ENCODE results near the gene IL1RAP. TPM values are rescaled to one million over a fixed set of nuclear protein-coding genes. Genes with fewer than 3 reads are reported as not detected.

Gene IL1RAP
- total and polyA plus RNA-seq, 2 donors (not counting 3 experiments of a cell fraction or from before 2014, with no cell fraction given): 4.3 to 9.2 TPM

DNA sequence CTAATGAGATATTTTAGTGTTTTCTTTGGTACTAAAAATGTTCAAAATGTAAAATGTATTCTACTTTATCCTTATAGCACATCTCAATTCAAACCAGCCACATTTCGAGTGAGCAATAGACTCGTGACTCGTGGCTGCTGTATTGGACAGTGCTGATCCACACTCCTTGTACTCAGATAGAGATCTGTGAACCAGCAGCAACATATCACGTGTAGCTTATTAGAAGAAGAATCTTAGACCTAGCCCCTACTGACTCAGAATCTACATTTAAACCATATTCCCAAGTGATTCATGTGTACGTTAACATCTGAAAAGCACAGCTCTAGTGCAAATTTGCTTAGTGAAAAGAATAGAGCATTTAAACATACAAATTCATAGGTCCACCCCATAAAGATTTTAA is 130.9 kb downstream of the IL1RAP start:
- H3K4me2 ChIP-seq (ENCODE audit: insufficient read depth, low read length): no peak overlapping the region
- dilution Hi-C loops (cut with MboI; ENCODE audit: extremely low pct_ligation_motif_present, low sequenced_read_pairs): no loop called here
- POLR2A ChIA-PET: no interaction called here

More for the DNA sequence above, 130.9 kb downstream of the IL1RAP start:
- Histone ChIP-seq H3K4me3 (replicated peaks in 1 of 3; ENCODE audit: insufficient read depth in 1 of 3, low read depth in 1 of 3, low read length in 3 of 3) (no peak overlapping the region), H3K27ac (ENCODE audit: insufficient read depth, low read depth, low read length) (no peak overlapping the region), H3K9me1 (replicated peaks; ENCODE audit: control insufficient read depth, extremely low read depth, insufficient read depth, low read length) (no peaks in the 10 kb centered on the region), H3K27me3 (ENCODE audit: control insufficient read depth in 2 of 2, insufficient read depth in 2 of 2, low read length in 2 of 2) (no peaks in the 10 kb centered on the region), H3K4me1 (ENCODE audit: control insufficient read depth, extremely low read depth, insufficient read depth, low read length) (no peaks in the 10 kb centered on the region), H2AFZ (ENCODE audit: low read depth, low read length) (no peak overlapping the region), H3K36me3 (ENCODE audit: control insufficient read depth in 2 of 2, extremely low read depth in 1 of 2, insufficient read depth in 2 of 2, low read length in 2 of 2) (no peaks in the 10 kb centered on the region), H3K9ac (replicated peaks; ENCODE audit: extremely low read depth, insufficient read depth, low read length) (no peak overlapping the region), H3K79me2 (ENCODE audit: control insufficient read depth, insufficient read depth, low read length) (no peaks in the 10 kb centered on the region), H4K20me1 (replicated peaks; ENCODE audit: control insufficient read depth, extremely low read depth, insufficient read depth, low read length) (no peaks in the 10 kb centered on the region), H3K9me3 (replicated peaks; ENCODE audit: control insufficient read depth, insufficient read depth, low read length) (no peaks in the 10 kb centered on the region)
- TF ChIP-seq GATA2 (IDR thresholded peaks at IDR 0.05; ENCODE audit: insufficient read depth, insufficient read length, low read depth, low read length) (no peak), JUN (IDR thresholded peaks at IDR 0.05; ENCODE audit: borderline replicate concordance, insufficient read depth, insufficient read length, low read depth) (no peak), POLR2A (IDR thresholded peaks at IDR 0.05; ENCODE audit: low read depth, low read length) (no peak), EZH2 (IDR thresholded peaks at IDR 0.05; ENCODE audit: borderline replicate concordance, low read depth, low read length, severe bottlenecking) (no peak), FOS (IDR thresholded peaks at IDR 0.05; ENCODE audit: borderline replicate concordance, insufficient read depth, low read length) (no peak), MYC (IDR thresholded peaks at IDR 0.05; ENCODE audit: low read depth, low read length) (no peak), POLR2AphosphoS5 (IDR thresholded peaks at IDR 0.05; ENCODE audit: insufficient read depth, low read depth, low read length) (no peak)
- TF ChIP-seq, protein P1, sequence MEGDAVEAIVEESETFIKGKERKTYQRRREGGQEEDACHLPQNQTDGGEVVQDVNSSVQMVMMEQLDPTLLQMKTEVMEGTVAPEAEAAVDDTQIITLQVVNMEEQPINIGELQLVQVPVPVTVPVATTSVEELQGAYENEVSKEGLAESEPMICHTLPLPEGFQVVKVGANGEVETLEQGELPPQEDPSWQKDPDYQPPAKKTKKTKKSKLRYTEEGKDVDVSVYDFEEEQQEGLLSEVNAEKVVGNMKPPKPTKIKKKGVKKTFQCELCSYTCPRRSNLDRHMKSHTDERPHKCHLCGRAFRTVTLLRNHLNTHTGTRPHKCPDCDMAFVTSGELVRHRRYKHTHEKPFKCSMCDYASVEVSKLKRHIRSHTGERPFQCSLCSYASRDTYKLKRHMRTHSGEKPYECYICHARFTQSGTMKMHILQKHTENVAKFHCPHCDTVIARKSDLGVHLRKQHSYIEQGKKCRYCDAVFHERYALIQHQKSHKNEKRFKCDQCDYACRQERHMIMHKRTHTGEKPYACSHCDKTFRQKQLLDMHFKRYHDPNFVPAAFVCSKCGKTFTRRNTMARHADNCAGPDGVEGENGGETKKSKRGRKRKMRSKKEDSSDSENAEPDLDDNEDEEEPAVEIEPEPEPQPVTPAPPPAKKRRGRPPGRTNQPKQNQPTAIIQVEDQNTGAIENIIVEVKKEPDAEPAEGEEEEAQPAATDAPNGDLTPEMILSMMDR (IDR thresholded peaks at IDR 0.05; ENCODE audit: extremely low read depth in 1 of 2, insufficient read depth in 1 of 2, low read depth in 1 of 2, low read length in 2 of 2): no peak
- TF ChIP-seq, protein P2, sequence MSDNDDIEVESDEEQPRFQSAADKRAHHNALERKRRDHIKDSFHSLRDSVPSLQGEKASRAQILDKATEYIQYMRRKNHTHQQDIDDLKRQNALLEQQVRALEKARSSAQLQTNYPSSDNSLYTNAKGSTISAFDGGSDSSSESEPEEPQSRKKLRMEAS (IDR thresholded peaks at IDR 0.05; ENCODE audit: insufficient read depth, insufficient read length): no peak
- FAIRE-seq: no peak
- DNase-seq (ENCODE audit: low read depth, low spot score): no peak
- no TSS peak for BruUV-seq (replicated peaks)
- intact Hi-C loops (cut with micrococcal nuclease): no loop called here
- CTCF ChIA-PET: no interaction called here

Measured in endothelial cell of umbilical vein (primary cell).